GM19397 (cell line): ENCODE measurements around the gene FRMD1.

ENCODE experiments used
- ATAC-seq: cut with Tn5 transposase; IDR thresholded peaks from one replicate; pipeline ENCODE4 v1.9.1; 2021; ENCODE audit warnings: mild to moderate bottlenecking, moderate library complexity; ENCODE audit not compliant: unreplicated experiment

The FRMD1 gene

DNA sequence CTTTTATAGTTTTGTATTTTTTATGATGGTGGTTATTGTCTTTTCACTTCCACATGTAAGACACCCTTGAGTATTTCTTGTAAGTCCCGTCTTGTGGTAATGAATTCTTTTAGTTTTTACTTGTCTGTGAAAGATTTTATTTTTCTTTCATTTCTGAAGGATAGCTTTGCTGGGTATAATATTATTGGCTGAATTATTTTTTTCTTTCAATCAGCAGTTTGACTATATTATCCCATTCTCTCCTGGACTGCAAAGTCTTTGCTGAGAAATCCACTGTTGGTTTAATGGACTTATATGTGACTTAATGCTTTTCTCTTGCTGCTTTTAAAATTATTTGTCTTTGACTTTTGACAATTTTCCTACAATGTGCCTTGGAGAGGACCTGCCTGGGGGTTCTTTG, 67.7 kb downstream of the FRMD1 start:
- no peak for ATAC-seq

DNA sequence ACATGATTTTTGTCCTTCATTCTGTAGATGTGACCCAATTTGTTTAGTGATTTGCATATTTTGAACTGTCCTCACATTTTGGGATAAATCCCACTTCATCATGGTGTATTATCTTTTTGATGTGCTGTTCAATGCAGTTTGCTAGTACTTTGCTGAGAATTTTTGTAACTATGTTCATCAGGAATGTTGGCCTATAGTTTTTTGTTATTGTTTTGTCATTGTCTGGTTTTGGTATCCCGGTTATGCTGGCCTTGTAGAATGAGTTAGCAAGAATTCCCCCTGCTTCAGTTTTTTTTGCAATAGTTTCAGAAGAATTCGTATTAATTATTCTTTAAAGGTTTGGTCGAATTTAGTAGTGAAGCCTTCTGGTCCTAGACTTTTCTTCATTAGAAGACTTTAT, 69.7 kb downstream of the FRMD1 start:
- ATAC-seq, result no peak

DNA sequence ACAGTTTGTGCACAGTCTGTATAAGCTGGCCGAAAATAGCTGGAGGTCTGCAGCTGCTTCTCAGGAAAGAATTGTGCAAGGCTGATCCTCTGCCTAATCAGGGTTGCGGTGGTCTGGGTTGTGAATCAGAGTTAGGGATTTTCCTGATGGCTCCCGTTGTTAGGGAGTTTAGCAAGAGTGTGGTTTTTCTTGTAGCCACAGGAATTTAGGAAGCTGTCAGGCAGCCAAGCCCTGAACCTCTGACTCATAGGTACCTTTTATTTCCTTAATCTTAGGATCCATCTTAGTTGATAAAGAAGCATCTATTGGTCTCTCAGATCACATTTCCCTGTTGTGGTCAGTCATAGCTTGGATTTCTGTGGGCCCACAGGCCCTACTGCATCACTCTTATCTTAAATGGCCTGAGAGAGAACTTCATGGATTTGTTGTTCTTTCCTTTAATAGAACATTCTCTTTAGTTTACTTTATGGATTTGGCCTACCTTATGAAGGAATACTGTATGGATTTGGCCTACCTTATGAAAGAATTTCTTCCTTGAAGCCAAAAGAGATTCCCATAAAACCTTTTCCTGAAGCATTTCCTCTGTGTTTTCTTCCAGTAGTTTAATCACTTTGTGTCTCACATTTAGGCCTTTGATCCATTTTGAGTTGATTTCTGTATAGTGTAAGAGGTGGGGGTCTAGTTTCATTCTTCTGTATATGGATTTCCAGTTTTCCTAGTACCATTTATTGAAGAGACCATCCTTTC, 71.2 kb downstream of the FRMD1 start:
- ATAC-seq, result no peak

DNA sequence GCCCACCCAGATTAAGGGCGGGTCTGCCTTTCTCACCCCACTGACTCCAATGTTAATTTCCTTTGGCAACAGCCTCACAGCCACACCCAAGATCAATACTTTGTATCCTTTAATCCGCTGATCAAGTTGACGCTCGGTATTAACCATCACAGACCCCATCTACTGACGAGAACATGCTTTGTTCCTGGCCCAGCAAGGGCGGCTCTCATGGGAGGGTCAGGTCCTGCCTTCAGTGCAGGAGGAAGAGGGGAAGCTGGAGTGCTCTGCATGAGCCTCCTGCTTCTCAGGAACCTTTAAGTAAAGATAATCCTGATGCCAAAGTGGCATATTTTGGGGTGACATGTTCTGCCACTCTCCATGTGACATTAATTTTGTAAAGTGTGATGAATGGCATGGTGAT, 73.2 kb downstream of the FRMD1 start:
- no peak for ATAC-seq

DNA sequence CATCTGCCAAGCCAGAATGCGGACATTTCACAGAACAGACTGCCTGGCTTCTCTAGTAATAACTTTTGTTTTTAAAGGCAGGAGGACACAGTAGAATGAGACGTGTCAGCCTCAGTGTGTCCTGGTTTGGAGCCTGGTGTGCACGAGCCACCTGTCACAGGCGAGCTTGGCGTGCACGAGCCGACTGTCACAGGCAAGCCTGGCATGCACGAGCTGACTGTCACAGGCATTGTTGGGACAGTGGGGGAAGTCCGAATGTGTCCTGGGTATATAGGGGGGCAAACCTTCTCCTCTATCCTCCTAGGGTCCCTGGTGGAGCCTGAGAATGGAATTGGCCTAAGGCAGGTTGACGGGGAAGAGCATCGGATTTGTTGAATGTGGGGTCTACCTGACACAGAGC, 74.1 kb downstream of the FRMD1 start:
- no peak for ATAC-seq

DNA sequence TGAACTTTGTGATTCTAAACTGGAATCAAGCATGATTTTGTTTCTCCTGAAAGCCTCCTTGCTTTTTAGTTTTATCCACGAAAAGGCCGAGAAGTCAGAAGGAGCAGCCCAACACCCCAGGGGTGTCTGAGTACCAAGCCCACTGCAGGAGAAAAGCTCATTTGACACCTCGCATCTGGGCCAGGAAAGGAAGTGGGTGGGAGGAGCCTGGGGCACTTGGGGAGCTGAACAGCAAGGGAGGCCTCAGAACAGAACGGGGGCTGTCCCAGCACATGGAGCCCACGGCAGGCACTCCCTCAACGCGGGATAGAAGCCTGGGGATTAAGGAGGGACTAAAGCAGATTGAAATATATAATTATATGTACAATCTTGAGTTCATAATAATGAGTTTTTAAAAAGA, 75.0 kb downstream of the FRMD1 start:
- no peak for ATAC-seq
